ENCODE data around the gene TRIM73. TPM values are rescaled to one million over a fixed set of nuclear protein-coding genes. Genes with fewer than 3 reads are reported as not detected.
A peak's percentile ranks its signal among the peaks of the same experiment; 100 is the strongest.
"Not testable (repeated sequence)": the region's sequence is repeated elsewhere in the genome, so short reads cannot be mapped to it uniquely, and the experiment has no call there.

TRIM73 gene
- 0.20 TPM in 1 of 2 replicates, not detected in the other for total RNA-seq (2014; rRNA removed; shearing (Covaris generic); ENCODE audit: low replicate concordance)

- H3K36me3 ChIP-seq, H3K27me3 ChIP-seq, H3K9me3 ChIP-seq, H3K4me3 ChIP-seq, DNase-seq: not testable (repeated sequence)
Observed at GRCh38 chr7:75395329-75395728, at the start of gene TRIM73. Gene TRIM73 (plus strand): TSS chr7:75395629. CDS start chr7:75398934, 3,305 bp downstream.

GRCh38 chr7:75358671-75359541, 36.5 kb upstream of the TRIM73 start:
- H3K9me3 ChIP-seq, H3K27me3 ChIP-seq, H3K36me3 ChIP-seq: not testable (repeated sequence)
- DNase-seq: peak; percentile 31
- peak overlapping the region; percentile 51 for H3K4me3 ChIP-seq

GRCh38 chr7:75359542-75359848, 35.9 kb upstream of the TRIM73 start:
- H3K9me3 ChIP-seq, H3K27me3 ChIP-seq, H3K36me3 ChIP-seq, H3K4me3 ChIP-seq: not testable (repeated sequence)
- peak; percentile 0 for DNase-seq

GRCh38 chr7:75364079-75364478, 31.4 kb upstream of the TRIM73 start:
- H3K36me3 ChIP-seq, H3K4me3 ChIP-seq, H3K9me3 ChIP-seq, DNase-seq, H3K27me3 ChIP-seq: not testable (repeated sequence)

- not testable (repeated sequence) for DNase-seq, H3K36me3 ChIP-seq, H3K9me3 ChIP-seq, H3K27me3 ChIP-seq, H3K4me3 ChIP-seq
Observed at GRCh38 chr7:75366643-75367042, 28.8 kb upstream of the TRIM73 start.

- not testable (repeated sequence) for H3K4me3 ChIP-seq, DNase-seq, H3K9me3 ChIP-seq, H3K27me3 ChIP-seq, H3K36me3 ChIP-seq
Observed at GRCh38 chr7:75367313-75367712, 28.1 kb upstream of the TRIM73 start.

GRCh38 chr7:75374144-75374518, 21.3 kb upstream of the TRIM73 start:
- not testable (repeated sequence) for H3K27me3 ChIP-seq, DNase-seq, H3K36me3 ChIP-seq, H3K4me3 ChIP-seq, H3K9me3 ChIP-seq

GRCh38 chr7:75374519-75375317, 20.7 kb upstream of the TRIM73 start:
- H3K27me3 ChIP-seq, H3K4me3 ChIP-seq, H3K36me3 ChIP-seq, H3K9me3 ChIP-seq, DNase-seq: not testable (repeated sequence)

GRCh38 chr7:75393194-75393593, 2.2 kb upstream of the TRIM73 start:
- H3K4me3 ChIP-seq, H3K27me3 ChIP-seq, H3K36me3 ChIP-seq, H3K9me3 ChIP-seq, DNase-seq: not testable (repeated sequence)

- not testable (repeated sequence) for H3K36me3 ChIP-seq, H3K9me3 ChIP-seq, H3K27me3 ChIP-seq, DNase-seq, H3K4me3 ChIP-seq
Observed at GRCh38 chr7:75397865-75398264, 2.4 kb downstream of the TRIM73 start.

GRCh38 chr7:75398771-75399700, 3.6 kb downstream of the TRIM73 start:
- not testable (repeated sequence) for H3K4me3 ChIP-seq, H3K27me3 ChIP-seq, H3K9me3 ChIP-seq, DNase-seq, H3K36me3 ChIP-seq

GRCh38 chr7:75400575-75400974, 5.1 kb downstream of the TRIM73 start:
- not testable (repeated sequence) for H3K4me3 ChIP-seq, H3K27me3 ChIP-seq, DNase-seq, H3K36me3 ChIP-seq, H3K9me3 ChIP-seq

- not testable (repeated sequence) for H3K27me3 ChIP-seq, H3K4me3 ChIP-seq, DNase-seq, H3K36me3 ChIP-seq, H3K9me3 ChIP-seq
Observed at GRCh38 chr7:75403455-75404443, 8.3 kb downstream of the TRIM73 start.

GRCh38 chr7:75404663-75405062, 9.2 kb downstream of the TRIM73 start:
- not testable (repeated sequence) for H3K27me3 ChIP-seq, DNase-seq, H3K9me3 ChIP-seq, H3K36me3 ChIP-seq, H3K4me3 ChIP-seq

- not testable (repeated sequence) for H3K36me3 ChIP-seq, H3K9me3 ChIP-seq, DNase-seq, H3K27me3 ChIP-seq
- H3K4me3 ChIP-seq: peak overlapping the region; percentile 27; the same call in 1 of the 2 replicates
Observed at GRCh38 chr7:75409880-75410822, 14.7 kb downstream of the TRIM73 start.
